ENCODE measurements around the gene PDXP. TPM values are rescaled to one million over a fixed set of nuclear protein-coding genes. Genes with fewer than 3 reads are reported as not detected.

Gene PDXP
- total and polyA plus RNA-seq, 2 donors (not counting 3 experiments of a cell fraction or from before 2014, with no cell fraction given): 18.0 to 20.0 TPM

- dilution Hi-C loops (cut with MboI; ENCODE audit: extremely low pct_ligation_motif_present, low sequenced_read_pairs): no loop called here
- peak; percentile 90 for FAIRE-seq
These were observed 15.2 kb upstream of the PDXP start for GRCh38 chr22:37643225-37643847.

More at GRCh38 chr22:37643225-37643847, 15.2 kb upstream of the PDXP start:
- Histone ChIP-seq H3K79me2 (ENCODE audit: control insufficient read depth, insufficient read depth, low read length) (no peaks in the 10 kb centered on the region), H3K4me1 (ENCODE audit: control insufficient read depth, extremely low read depth, insufficient read depth, low read length) (peaks cover 2% of the 10 kb centered on the region), H4K20me1 (replicated peaks; ENCODE audit: control insufficient read depth, extremely low read depth, insufficient read depth, low read length) (no peaks in the 10 kb centered on the region), H3K4me2 (ENCODE audit: insufficient read depth, low read length) (no peak overlapping the region), H3K9me3 (replicated peaks; ENCODE audit: control insufficient read depth, insufficient read depth, low read length) (no peaks in the 10 kb centered on the region), H3K4me3 (replicated peaks in 1 of 3; ENCODE audit: insufficient read depth in 1 of 3, low read depth in 1 of 3, low read length in 3 of 3) (no peak overlapping the region), H3K27me3 (ENCODE audit: control insufficient read depth in 2 of 2, insufficient read depth in 2 of 2, low read length in 2 of 2) (no peaks in the 10 kb centered on the region), H3K9ac (replicated peaks; ENCODE audit: extremely low read depth, insufficient read depth, low read length) (no peak overlapping the region), H3K27ac (ENCODE audit: insufficient read depth, low read depth, low read length) (no peak overlapping the region), H2AFZ (ENCODE audit: low read depth, low read length) (no peak overlapping the region), H3K36me3 (ENCODE audit: control insufficient read depth in 2 of 2, extremely low read depth in 1 of 2, insufficient read depth in 2 of 2, low read length in 2 of 2) (no peaks in the 10 kb centered on the region), H3K9me1 (replicated peaks; ENCODE audit: control insufficient read depth, extremely low read depth, insufficient read depth, low read length) (no peaks in the 10 kb centered on the region)
- POLR2A ChIA-PET: interaction anchor here (0.6 to 1.5 kb wide), 6 partner anchors 11 to 53 kb away, joined by 3 to 9 read pairs (median 4); partner anchors contain the start of gene PDXP
- intact Hi-C loops (cut with micrococcal nuclease): loop anchor here (1.0 kb wide), 5 partner anchors 15 to 149 kb away; partner anchors contain the start of genes LGALS1 and PDXP
- BruUV-seq (replicated peaks): no TSS peak
- TF ChIP-seq POLR2AphosphoS5 (IDR thresholded peaks at IDR 0.05; ENCODE audit: insufficient read depth, low read depth, low read length) (no peak), CTCF (IDR thresholded peaks at IDR 0.05; ENCODE audit: extremely low read depth in 1 of 2, insufficient read depth in 1 of 2, low read depth in 1 of 2, low read length in 2 of 2) (peak; percentile 84 to 95)
- CTCF ChIA-PET: interaction anchor here (0.6 to 5.1 kb wide), 50 partner anchors 9 to 220 kb away, joined by 3 to 307 read pairs (median 8); partner anchors contain the start of genes GCAT, GGA1, LGALS1 and NOL12
- DNase-seq (ENCODE audit: low read depth, low spot score): peak; percentile 70

Measured in endothelial cell of umbilical vein (primary cell).